Trophoblast cell (in vitro differentiated cells and primary cell): ENCODE data around the gene NSG2.

Experiments used
- DNase-seq, 2 donors: peaks; one replicate each; pipeline ENCODE4 v3.0.0-alpha.2; 2016
- H2AFZ ChIP-seq: 2 replicates; pipeline ENCODE4 v1.6.1; 2013; ENCODE audit warnings: low read length, moderate library complexity, mild to moderate bottlenecking; ENCODE audit not compliant: insufficient read depth, poor library complexity
- H2AK5ac ChIP-seq: 2 replicates; pipeline ENCODE4 v1.6.1; 2013; ENCODE audit warnings: mild to moderate bottlenecking, low read length
- H2BK120ac ChIP-seq: 2 replicates; pipeline ENCODE4 v1.6.1; 2013; ENCODE audit warnings: low read length, mild to moderate bottlenecking, moderate library complexity; ENCODE audit not compliant: insufficient read depth, poor library complexity
- H2BK12ac ChIP-seq: 2 replicates; pipeline ENCODE4 v1.6.1; 2013; ENCODE audit warnings: mild to moderate bottlenecking, low read length, moderate library complexity
- H2BK5ac ChIP-seq: 2 replicates; pipeline ENCODE4 v1.6.1; 2013; ENCODE audit warnings: low read length, low read depth, moderate library complexity, mild to moderate bottlenecking; ENCODE audit not compliant: poor library complexity
- H3K14ac ChIP-seq: 2 replicates; pipeline ENCODE4 v1.6.1; 2013; ENCODE audit warnings: mild to moderate bottlenecking, low read length
- H3K18ac ChIP-seq: 2 replicates; pipeline ENCODE4 v1.6.1; 2013; ENCODE audit warnings: mild to moderate bottlenecking, low read length
- H3K23ac ChIP-seq: 2 replicates; pipeline ENCODE4 v1.6.1; 2013; ENCODE audit warnings: low read length
- H3K27ac ChIP-seq: 2 replicates; pipeline ENCODE4 v1.5.1; 2013; ENCODE audit warnings: low read depth, mild to moderate bottlenecking, inconsistent platforms, low read length, moderate library complexity
- H3K27me3 ChIP-seq: 2 replicates; pipeline ENCODE4 v1.6.1; 2013; ENCODE audit warnings: inconsistent platforms, mild to moderate bottlenecking, low read length, moderate library complexity; ENCODE audit not compliant: insufficient read depth
- H3K36me3 ChIP-seq, 2 experiments: 1 replicate in 1 of 2; 2 replicates in 1 of 2; pipeline ENCODE4 v1.6.1; 2013; ENCODE audit warnings: low read length in 2 of 2, mild to moderate bottlenecking in 2 of 2, moderate library complexity in 1 of 2; ENCODE audit not compliant: insufficient read depth in 2 of 2, control insufficient read depth in 1 of 2
- H3K4ac ChIP-seq: 2 replicates; pipeline ENCODE4 v1.6.1; 2013; ENCODE audit warnings: low read depth, mild to moderate bottlenecking, low read length, moderate library complexity
- H3K4me1 ChIP-seq, 2 experiments: 1 replicate in 1 of 2; 2 replicates in 1 of 2; pipeline ENCODE4 v1.6.1; 2013; ENCODE audit warnings: low read length in 2 of 2, mild to moderate bottlenecking in 2 of 2, moderate library complexity in 1 of 2; ENCODE audit not compliant: insufficient read depth in 2 of 2, control insufficient read depth in 1 of 2
- H3K4me2 ChIP-seq: 2 replicates; pipeline ENCODE4 v1.6.1; 2013; ENCODE audit warnings: inconsistent platforms, mild to moderate bottlenecking, low read length, moderate library complexity
- H3K4me3 ChIP-seq: 2 replicates; pipeline ENCODE4 v1.5.1; 2013; ENCODE audit warnings: mild to moderate bottlenecking, low read depth, low read length, inconsistent platforms
- H3K79me1 ChIP-seq: one replicate; pipeline ENCODE4 v1.6.1; 2013; ENCODE audit warnings: low read length
- H3K79me2 ChIP-seq: 2 replicates; pipeline ENCODE4 v1.6.1; 2013; ENCODE audit warnings: low read length, mild to moderate bottlenecking; ENCODE audit not compliant: control insufficient read depth, insufficient read depth, poor library complexity
- H3K9ac ChIP-seq: 2 replicates; pipeline ENCODE4 v1.6.1; 2013; ENCODE audit warnings: mild to moderate bottlenecking, low read length
- H3K9me3 ChIP-seq: 2 replicates; pipeline ENCODE4 v1.6.1; 2013; ENCODE audit warnings: low read depth, mild to moderate bottlenecking, control low read depth, inconsistent platforms, low read length; ENCODE audit not compliant: insufficient read depth
- H4K12ac ChIP-seq: 2 replicates; pipeline ENCODE4 v1.6.1; 2013; ENCODE audit warnings: low read depth, mild to moderate bottlenecking, low read length, moderate library complexity
- H4K8ac ChIP-seq: 2 replicates; pipeline ENCODE4 v1.6.1; 2013; ENCODE audit warnings: low read depth, mild to moderate bottlenecking, low read length, moderate library complexity
- H4K91ac ChIP-seq: one replicate; pipeline ENCODE4 v1.6.1; 2013; ENCODE audit warnings: low read depth, mild to moderate bottlenecking, low read length, moderate library complexity
- WGBS: extraction: QIAGEN DNeasy Blood & Tissue Kit; methylation state at CpG from one replicate; pipeline ENCODE4 v1.1.7; 2013; ENCODE audit warnings: missing lambda C conversion rate; ENCODE audit not compliant: insufficient read length, insufficient coverage; ENCODE audit errors: extremely low coverage; 5-methylcytosine and 5-hydroxymethylcytosine counted together

Gene NSG2

GRCh38 chr5:174044466-174045254 is 846 bp upstream of the NSG2 start:
- no peak for DNase-seq
- Histone ChIP-seq H3K79me2 (no peaks in the 10 kb centered on the region), H3K27me3 (no peaks in the 10 kb centered on the region), H2AFZ (no peak overlapping the region), H3K14ac (no peak overlapping the region), H3K18ac (no peak overlapping the region), H2BK12ac (no peak overlapping the region), H3K4me3 (no peak overlapping the region), H2BK5ac (no peak overlapping the region), H3K36me3 (no peaks in the 10 kb centered on the region), H4K12ac (no peak overlapping the region), H3K79me1 (no peaks in the 10 kb centered on the region), H4K8ac (no peak overlapping the region), H3K23ac (no peak overlapping the region), H4K91ac (no peak overlapping the region), H3K4me2 (no peak overlapping the region), H3K27ac (no peak overlapping the region), H3K9me3 (no peaks in the 10 kb centered on the region), H3K4me1 (no peaks in the 10 kb centered on the region), H2AK5ac (no peak overlapping the region), H2BK120ac (no peak overlapping the region), H3K9ac (no peak overlapping the region), H3K4ac (no peak overlapping the region)
- no CpG with 5 or more reads among the region's 6 CpGs for WGBS

GRCh38 chr5:174046558-174046957 is 1.1 kb downstream of the NSG2 start:
- Histone ChIP-seq H2BK5ac (no peak overlapping the region), H2AFZ (no peak overlapping the region), H3K79me1 (no peaks in the 10 kb centered on the region), H3K4ac (no peak overlapping the region), H3K18ac (no peak overlapping the region), H3K4me3 (no peak overlapping the region), H3K79me2 (no peaks in the 10 kb centered on the region), H4K8ac (no peak overlapping the region), H2BK12ac (no peak overlapping the region), H3K9me3 (no peaks in the 10 kb centered on the region), H3K4me1 (no peaks in the 10 kb centered on the region), H3K36me3 (no peaks in the 10 kb centered on the region), H2BK120ac (no peak overlapping the region), H3K14ac (no peak overlapping the region), H3K27ac (no peak overlapping the region), H4K91ac (no peak overlapping the region), H3K4me2 (no peak overlapping the region), H3K9ac (no peak overlapping the region), H2AK5ac (no peak overlapping the region), H4K12ac (no peak overlapping the region), H3K27me3 (no peaks in the 10 kb centered on the region), H3K23ac (no peak overlapping the region)
- WGBS: no CpG with 5 or more reads among the region's 5 CpGs
- no peak for DNase-seq

- Histone ChIP-seq H3K18ac (no peak overlapping the region), H2BK120ac (no peak overlapping the region), H3K4ac (no peak overlapping the region), H4K12ac (no peak overlapping the region), H4K8ac (no peak overlapping the region), H2BK5ac (no peak overlapping the region), H3K14ac (no peak overlapping the region), H3K79me2 (no peaks in the 10 kb centered on the region), H3K4me2 (no peak overlapping the region), H2AK5ac (no peak overlapping the region), H3K4me3 (no peak overlapping the region), H2BK12ac (no peak overlapping the region), H3K27me3 (no peaks in the 10 kb centered on the region), H3K27ac (no peak overlapping the region), H4K91ac (no peak overlapping the region), H3K36me3 (no peaks in the 10 kb centered on the region), H3K79me1 (no peaks in the 10 kb centered on the region), H3K4me1 (no peaks in the 10 kb centered on the region), H3K9me3 (no peaks in the 10 kb centered on the region), H3K9ac (no peak overlapping the region), H2AFZ (no peak overlapping the region), H3K23ac (no peak overlapping the region)
- no peak for DNase-seq
- no CpG with 5 or more reads among the region's 4 CpGs for WGBS
These were observed 2.1 kb downstream of the NSG2 start for GRCh38 chr5:174047472-174048099.

- no peak overlapping the region for H4K91ac ChIP-seq
- H3K4me1 ChIP-seq: no peaks in the 10 kb centered on the region
- no peak overlapping the region for H3K18ac ChIP-seq
- no peak overlapping the region for H3K23ac ChIP-seq
- DNase-seq: no peak
- no peak overlapping the region for H2BK120ac ChIP-seq
- H3K4me2 ChIP-seq: no peak overlapping the region
- no peak overlapping the region for H2AFZ ChIP-seq
- H3K9ac ChIP-seq: no peak overlapping the region
- no peak overlapping the region for H2BK12ac ChIP-seq
- H3K79me1 ChIP-seq: no peaks in the 10 kb centered on the region
- no peaks in the 10 kb centered on the region for H3K9me3 ChIP-seq
- H3K4ac ChIP-seq: no peak overlapping the region
- H3K79me2 ChIP-seq: no peaks in the 10 kb centered on the region
- H2AK5ac ChIP-seq: no peak overlapping the region
- no peak overlapping the region for H3K14ac ChIP-seq
- no peaks in the 10 kb centered on the region for H3K27me3 ChIP-seq
- no peak overlapping the region for H4K8ac ChIP-seq
- no peak overlapping the region for H3K4me3 ChIP-seq
- no peak overlapping the region for H4K12ac ChIP-seq
- no peak overlapping the region for H3K27ac ChIP-seq
- no peaks in the 10 kb centered on the region for H3K36me3 ChIP-seq
- no peak overlapping the region for H2BK5ac ChIP-seq
- no CpG with 5 or more reads among the region's 5 CpGs for WGBS
These were observed 7.1 kb downstream of the NSG2 start for GRCh38 chr5:174052636-174053035.
